ENCODE data around the gene DRC3. TPM values are rescaled to one million over a fixed set of nuclear protein-coding genes. Genes with fewer than 3 reads are reported as not detected.
A peak's percentile ranks its signal among the peaks of the same experiment; 100 is the strongest.
"Not testable (repeated sequence)": the region's sequence is repeated elsewhere in the genome, so short reads cannot be mapped to it uniquely, and the experiment has no call there.

The DRC3 gene
- total RNA-seq: 0.56 TPM

- ATAC-seq: peak; percentile 98
Measured at GRCh38 chr17:17972126-17972951, at the start of gene DRC3, which contains the start of gene TOM1L2. Gene DRC3 (plus strand): TSS chr17:17972862. CDS start chr17:17977599, 4,737 bp downstream. Gene TOM1L2 (minus strand): TSS chr17:17972400. CDS start chr17:17972313, 87 bp downstream.

- ATAC-seq: no peak
Measured at GRCh38 chr17:17924131-17924856, 48.4 kb upstream of the DRC3 start.

GRCh38 chr17:17924857-17925250, 47.8 kb upstream of the DRC3 start:
- ATAC-seq: no peak

GRCh38 chr17:17926036-17926435, 46.6 kb upstream of the DRC3 start:
- no peak for ATAC-seq

- no peak for ATAC-seq
Measured at GRCh38 chr17:17926840-17927449, 45.7 kb upstream of the DRC3 start.

- ATAC-seq: peak; percentile 11
Measured at GRCh38 chr17:17928398-17929287, 44.0 kb upstream of the DRC3 start.

- no peak for ATAC-seq
Measured at GRCh38 chr17:17929655-17930380, 42.8 kb upstream of the DRC3 start.

- no peak for ATAC-seq
Measured at GRCh38 chr17:17930674-17931073, 42.0 kb upstream of the DRC3 start.

- ATAC-seq: no peak
Measured at GRCh38 chr17:17931159-17931558, 41.5 kb upstream of the DRC3 start.

GRCh38 chr17:17933775-17934174, 38.9 kb upstream of the DRC3 start:
- ATAC-seq: no peak

- ATAC-seq: no peak
Measured at GRCh38 chr17:17934214-17934613, 38.4 kb upstream of the DRC3 start.

GRCh38 chr17:17934806-17935205, 37.9 kb upstream of the DRC3 start:
- ATAC-seq: no peak

- ATAC-seq: no peak
Measured at GRCh38 chr17:17935321-17936271, 37.1 kb upstream of the DRC3 start.

GRCh38 chr17:17937201-17937853, 35.3 kb upstream of the DRC3 start:
- ATAC-seq: peak; percentile 5

- peak; percentile 42 for ATAC-seq
Measured at GRCh38 chr17:17937958-17938357, 34.7 kb upstream of the DRC3 start.

- ATAC-seq: peak; percentile 93
Measured at GRCh38 chr17:17938388-17939107, 34.1 kb upstream of the DRC3 start.

GRCh38 chr17:17939941-17940340, 32.7 kb upstream of the DRC3 start:
- not testable (repeated sequence) for ATAC-seq

- ATAC-seq: no peak
Measured at GRCh38 chr17:17940441-17940911, 32.2 kb upstream of the DRC3 start.

GRCh38 chr17:17941015-17941414, 31.6 kb upstream of the DRC3 start:
- no peak for ATAC-seq
